HFF-Myc (cell line): ENCODE measurements around the gene SP7.

Experiments
- DNase-seq: peaks from one replicate; pipeline ENCODE4 v3.0.0-alpha.2; 2011; ENCODE audit warnings: low read depth; ENCODE audit errors: extremely low read depth
- H3K4me3 ChIP-seq: replicated peaks from 2 replicates; pipeline ENCODE4 v1.5.1; 2011; ENCODE audit warnings: low read depth, mild to moderate bottlenecking, control low read depth, low read length
- TF ChIP-seq, protein P1 (sequence below): IDR thresholded peaks from 2 replicates; pipeline ENCODE4 v1.5.1; 2012; ENCODE audit warnings: mild to moderate bottlenecking, low read depth, low read length, control low read depth; ENCODE audit errors: missing control alignments

Gene SP7

GRCh38 chr12:53344824-53345485, 8.8 kb upstream of the SP7 start:
- DNase-seq, result no peak
- peak overlapping the region; percentile 56 for H3K4me3 ChIP-seq
- TF ChIP-seq, protein P1, sequence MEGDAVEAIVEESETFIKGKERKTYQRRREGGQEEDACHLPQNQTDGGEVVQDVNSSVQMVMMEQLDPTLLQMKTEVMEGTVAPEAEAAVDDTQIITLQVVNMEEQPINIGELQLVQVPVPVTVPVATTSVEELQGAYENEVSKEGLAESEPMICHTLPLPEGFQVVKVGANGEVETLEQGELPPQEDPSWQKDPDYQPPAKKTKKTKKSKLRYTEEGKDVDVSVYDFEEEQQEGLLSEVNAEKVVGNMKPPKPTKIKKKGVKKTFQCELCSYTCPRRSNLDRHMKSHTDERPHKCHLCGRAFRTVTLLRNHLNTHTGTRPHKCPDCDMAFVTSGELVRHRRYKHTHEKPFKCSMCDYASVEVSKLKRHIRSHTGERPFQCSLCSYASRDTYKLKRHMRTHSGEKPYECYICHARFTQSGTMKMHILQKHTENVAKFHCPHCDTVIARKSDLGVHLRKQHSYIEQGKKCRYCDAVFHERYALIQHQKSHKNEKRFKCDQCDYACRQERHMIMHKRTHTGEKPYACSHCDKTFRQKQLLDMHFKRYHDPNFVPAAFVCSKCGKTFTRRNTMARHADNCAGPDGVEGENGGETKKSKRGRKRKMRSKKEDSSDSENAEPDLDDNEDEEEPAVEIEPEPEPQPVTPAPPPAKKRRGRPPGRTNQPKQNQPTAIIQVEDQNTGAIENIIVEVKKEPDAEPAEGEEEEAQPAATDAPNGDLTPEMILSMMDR, result peak; percentile 84

- peak overlapping the region; percentile 56 for H3K4me3 ChIP-seq
- DNase-seq, result no peak
- TF ChIP-seq, protein P1, result no peak
These were observed 8.3 kb upstream of the SP7 start for GRCh38 chr12:53344487-53344823.

GRCh38 chr12:53343969-53344368, 7.8 kb upstream of the SP7 start:
- no peak overlapping the region for H3K4me3 ChIP-seq
- no peak for DNase-seq
- TF ChIP-seq, protein P1, result no peak

DNA sequence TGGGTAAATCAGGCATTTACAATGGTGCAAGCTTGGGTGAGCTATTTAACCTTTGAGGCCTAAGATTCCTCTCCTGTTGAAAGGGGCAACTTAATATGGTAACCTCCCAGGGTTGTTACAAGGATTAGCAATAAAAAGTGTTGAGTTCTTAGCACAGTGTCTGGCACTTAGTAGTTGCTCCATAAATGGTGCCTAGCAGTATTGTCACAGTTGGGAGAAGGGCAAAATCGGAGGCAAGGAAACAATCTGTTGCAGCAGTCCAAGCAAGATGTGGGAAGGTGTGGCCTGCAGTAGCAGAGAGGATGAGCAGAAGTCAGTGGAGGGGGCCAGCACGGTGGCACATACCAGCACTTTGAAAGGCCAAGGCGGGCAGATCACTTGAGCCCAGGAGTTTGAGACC, 7.3 kb upstream of the SP7 start:
- TF ChIP-seq, protein P1, result no peak
- no peak overlapping the region for H3K4me3 ChIP-seq
- no peak for DNase-seq

DNA sequence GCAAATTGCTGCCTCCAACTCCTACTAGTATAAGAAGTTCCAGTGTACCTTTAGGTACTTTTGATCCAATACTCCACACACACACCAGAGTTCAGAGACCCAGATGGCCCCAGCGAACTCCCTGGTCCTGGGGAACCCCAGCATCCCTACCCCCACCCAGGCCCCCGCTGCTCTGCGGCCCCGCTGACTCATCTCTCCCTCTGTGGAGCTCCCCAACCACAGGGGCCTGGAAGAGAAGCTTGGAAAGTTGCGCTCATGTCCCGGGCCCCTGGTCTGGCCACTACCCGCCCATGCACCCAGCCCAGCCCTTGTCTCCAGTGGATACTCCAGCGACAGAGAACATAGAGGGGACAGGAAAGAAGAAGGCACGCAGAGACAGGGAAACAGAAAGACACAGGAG, 4.2 kb upstream of the SP7 start:
- DNase-seq, result no peak
- H3K4me3 ChIP-seq, result no peak overlapping the region
- TF ChIP-seq, protein P1, result no peak

DNA sequence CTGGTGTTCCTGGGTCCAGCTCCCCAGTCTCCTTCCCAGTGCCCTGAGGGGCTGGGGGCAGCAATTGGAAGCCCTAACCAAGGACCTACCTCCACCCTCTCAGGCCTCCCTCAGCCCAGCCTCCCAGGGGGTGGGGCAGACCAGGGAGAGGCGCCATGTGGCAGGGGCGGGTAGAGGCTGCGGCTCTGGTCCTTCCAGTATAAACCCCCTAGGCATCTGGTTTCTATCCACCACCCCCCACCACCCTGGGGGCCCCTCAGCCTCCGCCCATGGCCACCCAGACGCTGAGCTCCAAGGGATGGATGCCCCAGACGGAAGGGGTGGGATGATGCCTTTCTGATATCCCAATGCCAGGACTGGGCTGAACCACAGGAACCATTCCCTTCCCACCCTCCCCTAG, 2.8 kb upstream of the SP7 start:
- TF ChIP-seq, protein P1, result no peak
- no peak overlapping the region for H3K4me3 ChIP-seq
- no peak for DNase-seq

DNA sequence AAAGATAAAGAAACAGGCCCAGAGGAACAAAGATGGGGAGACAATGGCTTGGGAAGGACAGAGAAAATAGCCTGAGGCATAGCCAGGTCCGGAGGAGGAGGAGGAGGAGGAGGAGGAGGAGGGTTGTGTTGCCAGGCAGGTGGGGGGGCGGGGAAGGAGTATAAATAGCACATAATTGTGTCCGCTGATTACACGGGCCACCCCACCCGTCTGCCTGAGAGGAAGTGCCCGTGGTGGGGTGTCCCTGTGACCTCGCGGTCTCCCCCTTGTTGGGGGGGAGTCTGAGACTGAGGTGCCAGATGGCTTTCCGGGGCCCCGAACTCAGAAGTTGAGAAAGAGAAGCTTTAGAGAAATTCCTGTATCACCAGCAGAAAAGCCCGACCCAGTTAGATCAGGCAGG, 1.9 kb upstream of the SP7 start:
- no peak for DNase-seq
- TF ChIP-seq, protein P1, result no peak
- no peak overlapping the region for H3K4me3 ChIP-seq
